Small intestine (tissue), 7 donors: ENCODE data around the gene LRRC75B. TPM values are rescaled to one million over a fixed set of nuclear protein-coding genes. Genes with fewer than 3 reads are reported as not detected.

ENCODE experiments used
- DNase-seq, 2 donors: peaks; one replicate each; pipeline versions ENCODE4 v3.0.0 to v3.0.0-alpha.2; 2013
- FAIRE-seq: peaks from 2 replicates; lab custom pipeline; 2012; peaks lifted over from hg19 to GRCh38; lab: Jason Lieb, UNC
- H3K27ac ChIP-seq, 3 donors: one replicate each; pipeline ENCODE4 v1.5.1; 2013; ENCODE audit warnings: low read length in 2 of 3, mild to moderate bottlenecking in 2 of 3, control low read depth in 1 of 3, inconsistent platforms in 1 of 3, low read depth in 1 of 3, moderate library complexity in 1 of 3
- H3K27me3 ChIP-seq, 3 donors: one replicate each; pipeline ENCODE4 v1.6.1; 2013; ENCODE audit warnings: low read length in 3 of 3, inconsistent platforms in 1 of 3; ENCODE audit not compliant: control insufficient read depth in 3 of 3, insufficient read depth in 3 of 3
- H3K36me3 ChIP-seq, 3 donors: one replicate each; pipeline ENCODE4 v1.6.1; 2013; ENCODE audit warnings: low read length in 3 of 3, inconsistent platforms in 1 of 3, low read depth in 1 of 3, mild to moderate bottlenecking in 1 of 3, moderate library complexity in 1 of 3; ENCODE audit not compliant: control insufficient read depth in 3 of 3, insufficient read depth in 2 of 3
- H3K4me1 ChIP-seq, 3 donors: one replicate each; pipeline ENCODE4 v1.6.1; 2013; ENCODE audit warnings: low read length in 2 of 3, inconsistent platforms in 1 of 3, low read depth in 1 of 3, mild to moderate bottlenecking in 1 of 3, moderate library complexity in 1 of 3; ENCODE audit not compliant: control insufficient read depth in 3 of 3, insufficient read depth in 2 of 3
- H3K4me3 ChIP-seq, 3 donors: one replicate each; pipeline ENCODE4 v1.5.1; 2013; ENCODE audit warnings: low read length in 3 of 3, control low read depth in 1 of 3, inconsistent platforms in 1 of 3, low read depth in 1 of 3, mild to moderate bottlenecking in 1 of 3, moderate library complexity in 1 of 3
- H3K9me3 ChIP-seq, 2 donors: one replicate each; pipeline ENCODE4 v1.6.1; 2013; ENCODE audit warnings: low read depth in 1 of 2, low read length in 1 of 2; ENCODE audit not compliant: control insufficient read depth in 2 of 2, insufficient read depth in 1 of 2
- WGBS, 3 donors: extraction: QIAGEN DNeasy Blood & Tissue Kit; methylation state at CpG; one replicate each; pipeline ENCODE4 v1.1.7; 2013; 5-methylcytosine and 5-hydroxymethylcytosine counted together
- polyA plus RNA-seq, 4 donors: library from polyadenylated mRNA; stranded (reverse) in 3 of 4; unstranded in 1 of 4; fragments of 200-250 nt in 3 of 4; fragments of 120-200 nt in 1 of 4; gene quantifications; one replicate each; pipeline versions ENCODE4 v1.2.1 to v1.2.3, GENCODE V29; 2013
- donor health status: healthy with polysubstance abuse.
- donor health status: control.
- donor health status: control.
- donor health status: Bipolar disorder and iron deficiency.
- donor health status: healthy.

Gene LRRC75B
- polyA plus RNA-seq, 4 donors: 15.5 to 123 (median 76.5) TPM

DNA sequence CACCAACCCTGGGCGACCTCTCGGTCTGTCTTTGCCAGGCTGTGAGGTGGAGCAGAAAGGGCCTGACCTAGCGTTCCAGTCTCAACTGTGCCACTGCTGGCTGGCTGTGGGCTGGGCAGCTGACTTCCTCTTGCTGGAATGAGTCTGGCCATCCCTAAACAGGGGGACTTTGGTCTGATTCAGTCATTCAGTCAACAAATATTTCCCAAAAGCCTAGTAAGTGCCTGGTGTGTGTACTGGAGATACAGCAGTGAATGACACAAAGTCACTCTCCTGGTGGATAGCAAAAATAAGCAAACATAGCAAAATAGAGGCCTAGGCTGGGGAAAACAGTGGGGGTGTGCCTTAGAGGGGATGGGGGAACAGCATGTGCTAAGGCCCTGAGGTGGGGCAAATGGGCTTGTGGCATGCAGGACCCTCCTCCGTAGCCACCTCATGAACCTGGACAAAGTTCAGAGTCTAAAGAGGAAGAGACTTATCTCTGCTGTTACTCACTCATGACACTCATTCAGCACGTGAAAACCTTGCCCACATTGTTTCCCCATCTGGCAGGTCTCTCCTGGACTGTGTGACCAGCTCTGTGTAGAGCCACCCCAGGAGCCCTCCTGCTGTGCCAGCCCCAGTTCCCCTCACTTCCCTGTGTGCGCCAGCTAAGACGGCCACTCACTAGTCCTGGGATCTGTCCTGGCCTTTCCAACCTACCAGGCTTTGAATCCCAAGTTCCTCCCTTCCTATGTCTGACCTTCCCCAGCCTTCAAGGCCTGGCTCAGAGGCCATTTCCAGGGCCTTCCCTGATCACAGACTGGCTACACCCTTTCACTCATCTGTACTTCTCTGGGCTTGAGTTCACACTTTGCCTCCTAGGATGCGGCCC lies 42.6 kb downstream of the LRRC75B start:
- DNase-seq: peak; percentile 88 to 97
- H3K4me3 ChIP-seq: no peak overlapping the region
- peaks cover 24 to 74% (median 27%) of the 10 kb centered on the region in 3 donors for H3K36me3 ChIP-seq
- peaks cover 17 to 45% (median 18%) of the 10 kb centered on the region in 3 donors for H3K4me1 ChIP-seq
- no peaks in the 10 kb centered on the region for H3K9me3 ChIP-seq
- FAIRE-seq: no peak
- H3K27ac ChIP-seq: peak overlapping the region; percentile 84 to 99 (median 92)
- WGBS, 3 donors: 35 to 69% (median 53%) methylated on average over 8 of the region's 8 CpGs
- no peaks in the 10 kb centered on the region for H3K27me3 ChIP-seq

- Histone ChIP-seq H3K36me3 (peaks cover 35 to 88% (median 36%) of the 10 kb centered on the region in 3 donors), H3K27me3 (no peaks in the 10 kb centered on the region), H3K27ac (peak overlapping the region; percentile 84 to 99 (median 92)), H3K4me1 (peaks cover 17 to 45% (median 18%) of the 10 kb centered on the region in 3 donors), H3K4me3 (no peak overlapping the region), H3K9me3 (no peaks in the 10 kb centered on the region)
- 96 to 98% (median 96%) methylated on average over 4 of the region's 4 CpGs for WGBS, 3 donors
- DNase-seq (no peak), FAIRE-seq (no peak)
Observed at GRCh38 chr22:24548812-24549211, 44.1 kb downstream of the LRRC75B start.

GRCh38 chr22:24543679-24544243 lies 49.1 kb downstream of the LRRC75B start:
- Histone ChIP-seq H3K4me3 (no peak overlapping the region), H3K9me3 (no peaks in the 10 kb centered on the region), H3K27me3 (no peaks in the 10 kb centered on the region), H3K4me1 (peaks cover 0 to 4% (median 0%) of the 10 kb centered on the region in 3 donors), H3K27ac (no peak overlapping the region), H3K36me3 (peaks cover 47 to 94% (median 57%) of the 10 kb centered on the region in 3 donors)
- FAIRE-seq (no peak), DNase-seq (no peak)
- WGBS, 3 donors: 85 to 91% (median 90%) methylated on average over 11 of the region's 11 CpGs

DNA sequence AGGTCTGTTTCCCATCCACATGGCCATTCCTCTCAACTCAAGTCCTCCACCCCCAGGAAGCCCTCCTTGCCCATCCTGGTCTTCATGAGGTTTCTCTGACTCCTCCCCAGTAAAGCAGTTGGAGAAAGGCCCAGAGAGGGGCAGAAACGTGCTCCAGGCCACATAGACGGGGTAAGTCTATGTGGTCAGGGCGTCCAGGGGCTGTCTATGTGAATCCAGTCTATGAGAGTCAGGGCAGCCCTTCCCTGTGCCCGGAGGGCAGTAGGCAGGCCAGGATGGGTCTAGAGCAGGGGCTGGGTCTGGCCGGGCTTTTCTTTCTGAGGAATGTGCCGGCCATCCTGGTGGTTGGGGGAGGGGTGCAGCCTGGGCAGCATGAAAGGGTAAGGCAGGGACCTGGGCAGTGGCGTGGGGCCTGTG lies 49.7 kb downstream of the LRRC75B start:
- FAIRE-seq: no peak
- Histone ChIP-seq H3K36me3 (peaks cover 41 to 94% (median 53%) of the 10 kb centered on the region in 3 donors), H3K27ac (no peak overlapping the region), H3K4me1 (no peaks in the 10 kb centered on the region), H3K9me3 (no peaks in the 10 kb centered on the region), H3K4me3 (no peak overlapping the region), H3K27me3 (no peaks in the 10 kb centered on the region)
- no peak for DNase-seq
- WGBS, 3 donors: 81 to 88% (median 81%) methylated on average over 7 of the region's 7 CpGs

GRCh38 chr22:24542641-24543040 lies 50.2 kb downstream of the LRRC75B start:
- no peaks in the 10 kb centered on the region for H3K27me3 ChIP-seq
- H3K4me1 ChIP-seq: no peaks in the 10 kb centered on the region
- WGBS, 3 donors: 50 to 79% (median 62%) methylated on average over 9 of the region's 9 CpGs
- no peak overlapping the region for H3K27ac ChIP-seq
- no peak for FAIRE-seq
- peaks cover 37 to 94% (median 49%) of the 10 kb centered on the region in 3 donors for H3K36me3 ChIP-seq
- no peak for DNase-seq
- no peak overlapping the region for H3K4me3 ChIP-seq
- no peaks in the 10 kb centered on the region for H3K9me3 ChIP-seq

GRCh38 chr22:24541681-24542515 lies 51.0 kb downstream of the LRRC75B start:
- no peak overlapping the region for H3K4me3 ChIP-seq
- H3K9me3 ChIP-seq: no peaks in the 10 kb centered on the region
- no peak for DNase-seq
- FAIRE-seq: no peak
- no peak overlapping the region for H3K27ac ChIP-seq
- 71 to 80% (median 78%) methylated on average over 6 of the region's 6 CpGs for WGBS, 3 donors
- H3K36me3 ChIP-seq: peaks cover 30 to 87% (median 45%) of the 10 kb centered on the region in 3 donors
- no peaks in the 10 kb centered on the region for H3K27me3 ChIP-seq
- H3K4me1 ChIP-seq: no peaks in the 10 kb centered on the region

GRCh38 chr22:24540470-24540869 lies 52.4 kb downstream of the LRRC75B start:
- Histone ChIP-seq H3K27ac (no peak overlapping the region), H3K36me3 (peaks cover 21 to 76% (median 37%) of the 10 kb centered on the region in 3 donors), H3K4me3 (no peak overlapping the region), H3K27me3 (no peaks in the 10 kb centered on the region), H3K9me3 (no peaks in the 10 kb centered on the region), H3K4me1 (no peaks in the 10 kb centered on the region)
- FAIRE-seq (no peak), DNase-seq (no peak)
- WGBS, 3 donors: 74 to 85% (median 85%) methylated on average over 2 of the region's 2 CpGs

DNA sequence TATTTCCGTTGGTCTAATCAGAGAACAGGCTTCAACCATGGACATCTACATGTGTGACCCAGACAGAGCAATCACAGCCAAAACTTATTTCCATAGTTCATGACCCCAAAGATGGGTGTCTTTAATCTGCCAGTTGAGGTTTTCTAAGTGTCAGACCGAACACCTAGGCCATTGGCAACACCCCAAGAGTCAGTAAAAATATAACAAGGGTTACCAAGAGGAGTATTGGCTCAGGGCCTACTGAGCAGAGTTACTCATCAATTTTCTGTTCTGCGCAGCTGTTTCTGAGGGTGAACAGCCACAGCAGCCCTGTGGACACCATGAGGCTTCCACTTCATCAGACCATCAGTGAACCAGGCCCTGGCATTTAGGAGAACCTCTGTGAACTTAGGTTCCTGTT lies 56.8 kb downstream of the LRRC75B start:
- H3K36me3 ChIP-seq: peaks cover 0 to 32% (median 6%) of the 10 kb centered on the region in 3 donors
- no peaks in the 10 kb centered on the region for H3K27me3 ChIP-seq
- no peak overlapping the region for H3K4me3 ChIP-seq
- no peak overlapping the region for H3K27ac ChIP-seq
- no peak for FAIRE-seq
- peak in 1 of 2 donors; percentile 42 for DNase-seq
- H3K4me1 ChIP-seq: peaks cover 0 to 13% (median 2%) of the 10 kb centered on the region in 3 donors
- 36 to 78% (median 46%) methylated on average over 3 of the region's 3 CpGs for WGBS, 3 donors
- no peaks in the 10 kb centered on the region for H3K9me3 ChIP-seq
